ENCODE data around the gene SLC6A15.

Gene SLC6A15

DNA sequence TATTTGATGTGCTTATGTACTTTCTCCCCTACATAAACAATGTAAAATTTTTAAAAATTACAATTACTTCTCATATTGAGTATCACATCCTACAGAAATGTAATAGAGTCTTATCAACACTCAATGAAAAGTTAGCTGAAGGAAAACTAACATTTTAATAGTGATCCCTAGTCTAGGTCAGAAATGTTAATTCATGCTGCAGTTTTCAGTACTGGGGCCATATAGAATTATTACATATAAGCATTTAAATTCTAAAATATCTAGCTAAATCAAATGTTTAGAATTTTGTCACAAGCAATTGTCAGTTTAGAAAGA is 37.8 kb downstream of the SLC6A15 start:
- H3K9ac ChIP-seq (ENCODE audit: insufficient read length, low read depth): no peak overlapping the region
- no peak overlapping the region for H3K4me3 ChIP-seq (ENCODE audit: insufficient read length, low read depth)
- H3K27me3 ChIP-seq (ENCODE audit: insufficient read depth, insufficient read length): no peaks in the 10 kb centered on the region
- H3K4me1 ChIP-seq (ENCODE audit: insufficient read depth, insufficient read length): no peaks in the 10 kb centered on the region
- TF ChIP-seq SUZ12 (IDR thresholded peaks at IDR 0.05; ENCODE audit: extremely low read depth, insufficient read depth, insufficient read length) (no peak), YY1 (IDR thresholded peaks at IDR 0.05; ENCODE audit: insufficient read depth, insufficient read length) (no peak), ZNF274 (IDR thresholded peaks at IDR 0.05; ENCODE audit: low read depth, low read length) (no peak)
- H3K36me3 ChIP-seq (ENCODE audit: insufficient read depth, insufficient read length, low read length): peaks cover 4% of the 10 kb centered on the region
- no peaks in the 10 kb centered on the region for H3K9me3 ChIP-seq (ENCODE audit: insufficient read depth, low read length)
- DNase-seq (ENCODE audit: low read depth, low spot score): no peak

- no peak overlapping the region for H3K9ac ChIP-seq (ENCODE audit: insufficient read length, low read depth)
- peaks cover 4% of the 10 kb centered on the region for H3K36me3 ChIP-seq (ENCODE audit: insufficient read depth, insufficient read length, low read length)
- H3K27me3 ChIP-seq (ENCODE audit: insufficient read depth, insufficient read length): no peaks in the 10 kb centered on the region
- no peaks in the 10 kb centered on the region for H3K9me3 ChIP-seq (ENCODE audit: insufficient read depth, low read length)
- H3K4me1 ChIP-seq (ENCODE audit: insufficient read depth, insufficient read length): no peaks in the 10 kb centered on the region
- H3K4me3 ChIP-seq (ENCODE audit: insufficient read length, low read depth): no peak overlapping the region
- no peak for TF ChIP-seq YY1 (IDR thresholded peaks at IDR 0.05; ENCODE audit: insufficient read depth, insufficient read length)
- no peak for TF ChIP-seq SUZ12 (IDR thresholded peaks at IDR 0.05; ENCODE audit: extremely low read depth, insufficient read depth, insufficient read length)
- TF ChIP-seq ZNF274 (IDR thresholded peaks at IDR 0.05; ENCODE audit: low read depth, low read length): no peak
- DNase-seq (ENCODE audit: low read depth, low spot score): peak; percentile 25
Observed at GRCh38 chr12:84874125-84874824, 38.3 kb downstream of the SLC6A15 start.

DNA sequence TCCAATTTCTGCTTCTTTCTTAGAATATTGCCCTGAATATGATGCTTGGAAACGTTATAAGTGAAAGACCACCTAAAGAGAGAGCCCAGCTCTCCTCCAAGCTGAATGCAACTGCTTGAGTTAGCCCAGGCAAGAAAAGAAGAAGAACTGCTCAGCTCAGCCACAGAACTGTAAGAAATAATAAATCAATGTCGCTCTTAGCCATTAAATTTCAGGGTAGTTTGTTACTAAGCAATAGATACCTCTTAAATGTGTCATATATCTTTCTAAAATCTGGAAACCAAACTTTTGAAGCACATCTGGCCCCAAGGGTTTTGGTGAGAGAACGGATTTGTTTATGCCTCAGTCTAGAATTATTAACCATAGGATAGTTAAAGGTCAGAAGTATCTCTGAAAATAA is 50.4 kb downstream of the SLC6A15 start:
- H3K36me3 ChIP-seq (ENCODE audit: insufficient read depth, insufficient read length, low read length): no peaks in the 10 kb centered on the region
- H3K9me3 ChIP-seq (ENCODE audit: insufficient read depth, low read length): no peaks in the 10 kb centered on the region
- no peak overlapping the region for H3K4me3 ChIP-seq (ENCODE audit: insufficient read length, low read depth)
- DNase-seq (ENCODE audit: low read depth, low spot score): no peak
- H3K9ac ChIP-seq (ENCODE audit: insufficient read length, low read depth): no peak overlapping the region
- no peak for TF ChIP-seq YY1 (IDR thresholded peaks at IDR 0.05; ENCODE audit: insufficient read depth, insufficient read length)
- TF ChIP-seq SUZ12 (IDR thresholded peaks at IDR 0.05; ENCODE audit: extremely low read depth, insufficient read depth, insufficient read length): no peak
- no peak for TF ChIP-seq ZNF274 (IDR thresholded peaks at IDR 0.05; ENCODE audit: low read depth, low read length)
- no peaks in the 10 kb centered on the region for H3K4me1 ChIP-seq (ENCODE audit: insufficient read depth, insufficient read length)
- no peaks in the 10 kb centered on the region for H3K27me3 ChIP-seq (ENCODE audit: insufficient read depth, insufficient read length)

GRCh38 chr12:84860718-84861117 is 51.9 kb downstream of the SLC6A15 start:
- no peaks in the 10 kb centered on the region for H3K27me3 ChIP-seq (ENCODE audit: insufficient read depth, insufficient read length)
- no peak for DNase-seq (ENCODE audit: low read depth, low spot score)
- no peak overlapping the region for H3K9ac ChIP-seq (ENCODE audit: insufficient read length, low read depth)
- no peaks in the 10 kb centered on the region for H3K9me3 ChIP-seq (ENCODE audit: insufficient read depth, low read length)
- H3K36me3 ChIP-seq (ENCODE audit: insufficient read depth, insufficient read length, low read length): no peaks in the 10 kb centered on the region
- no peak overlapping the region for H3K4me3 ChIP-seq (ENCODE audit: insufficient read length, low read depth)
- TF ChIP-seq ZNF274 (IDR thresholded peaks at IDR 0.05; ENCODE audit: low read depth, low read length) (no peak), SUZ12 (IDR thresholded peaks at IDR 0.05; ENCODE audit: extremely low read depth, insufficient read depth, insufficient read length) (no peak), YY1 (IDR thresholded peaks at IDR 0.05; ENCODE audit: insufficient read depth, insufficient read length) (no peak)
- no peaks in the 10 kb centered on the region for H3K4me1 ChIP-seq (ENCODE audit: insufficient read depth, insufficient read length)

DNA sequence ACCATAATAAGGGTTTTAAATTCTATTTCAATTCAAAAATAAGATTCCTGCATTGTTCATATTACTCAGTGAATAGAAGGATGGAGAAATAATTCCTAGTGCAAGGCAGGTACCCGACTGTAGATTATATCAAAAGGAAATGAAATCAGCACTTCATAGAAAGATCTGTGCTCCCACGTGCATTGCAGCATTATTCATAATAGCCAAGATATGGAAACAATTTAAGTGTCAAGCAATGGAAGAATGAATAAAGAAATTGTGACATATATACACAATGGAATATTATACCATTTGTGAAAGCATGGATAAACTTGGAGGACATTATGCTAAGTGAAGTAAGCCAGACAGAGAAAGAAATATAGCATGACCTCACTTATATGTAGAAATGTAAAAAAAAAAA is 53.8 kb downstream of the SLC6A15 start:
- no peak overlapping the region for H3K4me3 ChIP-seq (ENCODE audit: insufficient read length, low read depth)
- no peaks in the 10 kb centered on the region for H3K36me3 ChIP-seq (ENCODE audit: insufficient read depth, insufficient read length, low read length)
- TF ChIP-seq YY1 (IDR thresholded peaks at IDR 0.05; ENCODE audit: insufficient read depth, insufficient read length): no peak
- no peak for TF ChIP-seq SUZ12 (IDR thresholded peaks at IDR 0.05; ENCODE audit: extremely low read depth, insufficient read depth, insufficient read length)
- no peak for TF ChIP-seq ZNF274 (IDR thresholded peaks at IDR 0.05; ENCODE audit: low read depth, low read length)
- no peaks in the 10 kb centered on the region for H3K27me3 ChIP-seq (ENCODE audit: insufficient read depth, insufficient read length)
- H3K9me3 ChIP-seq (ENCODE audit: insufficient read depth, low read length): no peaks in the 10 kb centered on the region
- no peak for DNase-seq (ENCODE audit: low read depth, low spot score)
- H3K9ac ChIP-seq (ENCODE audit: insufficient read length, low read depth): no peak overlapping the region
- no peaks in the 10 kb centered on the region for H3K4me1 ChIP-seq (ENCODE audit: insufficient read depth, insufficient read length)

DNA sequence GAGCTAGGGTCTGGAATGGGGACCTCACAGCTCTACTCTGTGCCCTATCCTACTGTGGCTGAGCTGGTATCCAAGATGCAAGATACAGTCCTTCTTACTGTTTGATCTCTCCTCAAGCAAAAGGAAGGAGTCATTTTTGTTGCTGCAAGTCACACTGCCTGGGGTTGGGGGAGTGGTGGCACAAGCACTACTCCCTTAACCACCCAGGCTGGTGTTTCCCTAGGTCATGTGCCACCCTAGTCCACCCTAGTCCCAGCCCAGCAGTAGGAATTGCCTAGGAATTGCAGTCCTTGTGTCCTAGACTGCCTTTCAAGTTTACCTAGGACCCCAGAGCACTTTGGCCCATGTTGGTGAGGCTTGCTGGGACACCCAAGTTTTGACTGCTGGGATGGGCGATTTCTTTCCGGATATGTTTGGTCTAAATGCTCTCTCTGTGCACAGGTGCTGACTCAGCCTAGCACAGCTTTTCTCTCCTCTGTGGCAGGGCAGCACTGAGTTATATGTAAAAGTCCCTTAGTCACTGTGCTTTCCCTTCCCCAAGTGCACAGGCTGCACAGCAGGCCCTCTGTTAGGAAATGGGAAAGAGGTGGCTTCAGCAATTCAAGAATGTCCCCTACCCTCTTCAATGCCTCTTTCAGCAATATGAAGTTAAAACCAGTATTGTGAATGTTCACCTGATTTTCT is 54.9 kb downstream of the SLC6A15 start:
- Histone ChIP-seq H3K27me3 (ENCODE audit: insufficient read depth, insufficient read length) (no peaks in the 10 kb centered on the region), H3K4me1 (ENCODE audit: insufficient read depth, insufficient read length) (no peaks in the 10 kb centered on the region), H3K9ac (ENCODE audit: insufficient read length, low read depth) (no peak overlapping the region), H3K9me3 (ENCODE audit: insufficient read depth, low read length) (no peaks in the 10 kb centered on the region), H3K4me3 (ENCODE audit: insufficient read length, low read depth) (no peak overlapping the region), H3K36me3 (ENCODE audit: insufficient read depth, insufficient read length, low read length) (no peaks in the 10 kb centered on the region)
- no peak for DNase-seq (ENCODE audit: low read depth, low spot score)
- TF ChIP-seq ZNF274 (IDR thresholded peaks at IDR 0.05; ENCODE audit: low read depth, low read length) (no peak), SUZ12 (IDR thresholded peaks at IDR 0.05; ENCODE audit: extremely low read depth, insufficient read depth, insufficient read length) (no peak)

- Histone ChIP-seq H3K4me1 (ENCODE audit: insufficient read depth, insufficient read length) (no peaks in the 10 kb centered on the region), H3K4me3 (ENCODE audit: insufficient read length, low read depth) (no peak overlapping the region), H3K9ac (ENCODE audit: insufficient read length, low read depth) (no peak overlapping the region), H3K36me3 (ENCODE audit: insufficient read depth, insufficient read length, low read length) (no peaks in the 10 kb centered on the region), H3K27me3 (ENCODE audit: insufficient read depth, insufficient read length) (no peaks in the 10 kb centered on the region), H3K9me3 (ENCODE audit: insufficient read depth, low read length) (no peaks in the 10 kb centered on the region)
- no peak for TF ChIP-seq ZNF274 (IDR thresholded peaks at IDR 0.05; ENCODE audit: low read depth, low read length)
- DNase-seq (ENCODE audit: low read depth, low spot score): no peak
Observed at GRCh38 chr12:84856156-84856900, 56.3 kb downstream of the SLC6A15 start.
